C4-2B (cell line): Measurements from ENCODE around the gene ESYT2.

Experiments
- CTCF ChIP-seq: fragments of 450-650 bp; conservative IDR thresholded peaks from 2 replicates; pipeline ENCODE4 v1.5.1; 2017; ENCODE audit warnings: mild to moderate bottlenecking
- ZFX ChIP-seq: fragments of 450-650 bp; IDR thresholded peaks from 2 replicates; pipeline ENCODE4 v1.6.1; 2017

GRCh38 chr7:158740657-158741293 lies 88.5 kb downstream of the ESYT2 start:
- no peak for TF ChIP-seq CTCF
- no peak for TF ChIP-seq ZFX
